Loucy (cell line): ENCODE measurements around the gene CST9L.

Experiments
- H2AFZ ChIP-seq: fragments of 200-600 bp; sonication (generic); 2 replicates; pipeline ENCODE4 v1.6.0; 2016; ENCODE audit warnings: antibody characterized with exemption, mild to moderate bottlenecking, low read length, moderate library complexity
- H3F3A ChIP-seq: fragments of 200-600 bp; 2 replicates; pipeline ENCODE4 v1.6.0; 2016; ENCODE audit warnings: antibody characterized with exemption, low read depth, mild to moderate bottlenecking
- H3K27me3 ChIP-seq: fragments of 200-600 bp; sonication (generic); 2 replicates; pipeline ENCODE4 v1.6.1; 2014; ENCODE audit warnings: low read length, mild to moderate bottlenecking; ENCODE audit not compliant: insufficient read depth, poor library complexity, severe bottlenecking
- H3K36me3 ChIP-seq: fragments of 200-600 bp; sonication (generic); 2 replicates; pipeline ENCODE4 v1.6.1; 2016; ENCODE audit warnings: low read length; ENCODE audit not compliant: insufficient read depth
- H3K4me1 ChIP-seq: fragments of 200-600 bp; sonication (generic); 2 replicates; pipeline ENCODE4 v1.5.1; 2014; ENCODE audit warnings: low read length, mild to moderate bottlenecking; ENCODE audit not compliant: insufficient read depth, poor library complexity, severe bottlenecking
- H3K4me2 ChIP-seq: fragments of 200-600 bp; sonication (generic); 2 replicates; pipeline ENCODE4 v1.6.0; 2014; ENCODE audit warnings: antibody characterized with exemption, low read length, low read depth, mild to moderate bottlenecking; ENCODE audit not compliant: poor library complexity, severe bottlenecking
- H3K4me3 ChIP-seq: fragments of 200-600 bp; sonication (generic); 2 replicates; pipeline ENCODE4 v1.5.1; 2014; ENCODE audit warnings: low read length, mild to moderate bottlenecking, mixed read lengths; ENCODE audit not compliant: poor library complexity, severe bottlenecking
- H3K79me2 ChIP-seq: fragments of 200-600 bp; sonication (generic); 2 replicates; pipeline ENCODE4 v1.6.1; 2014; ENCODE audit warnings: low read length; ENCODE audit not compliant: insufficient read depth
- H3K9ac ChIP-seq: fragments of 200-600 bp; sonication (generic); 2 replicates; pipeline ENCODE4 v1.6.0; 2014; ENCODE audit warnings: mild to moderate bottlenecking, low read depth, low read length, moderate library complexity; ENCODE audit not compliant: poor library complexity, severe bottlenecking
- H3K9me2 ChIP-seq: fragments of 200-600 bp; sonication (generic); replicated peaks from 2 replicates; pipeline ENCODE4 v1.6.1; 2016; ENCODE audit warnings: low read depth, low read length, mixed read lengths
- H3K9me3 ChIP-seq: fragments of 200-600 bp; sonication (generic); 2 replicates; pipeline ENCODE4 v1.6.1; 2014; ENCODE audit warnings: mild to moderate bottlenecking, antibody characterized with exemption, low read length, low read depth; ENCODE audit not compliant: insufficient read depth
- H4K20me1 ChIP-seq: fragments of 200-600 bp; sonication (generic); 2 replicates; pipeline ENCODE4 v1.6.0; 2014; ENCODE audit warnings: antibody characterized with exemption, low read length, mild to moderate bottlenecking; ENCODE audit not compliant: insufficient read depth, poor library complexity, severe bottlenecking
- CTCF ChIP-seq: fragments of 200-600 bp; sonication (generic); conservative IDR thresholded peaks from 2 replicates; pipeline ENCODE4 v1.5.1; 2014; ENCODE audit warnings: mild to moderate bottlenecking, antibody characterized with exemption, low read length
- EZH2phosphoT487 ChIP-seq: fragments of 200-600 bp; IDR thresholded peaks from 2 replicates; pipeline ENCODE4 v1.6.1; 2018; ENCODE audit warnings: antibody characterized with exemption, mild to moderate bottlenecking, moderate library complexity, borderline replicate concordance

CST9L gene

GRCh38 chr20:23587631-23588030 is 19.3 kb upstream of the CST9L start:
- Histone ChIP-seq H3K27me3 (no peaks in the 10 kb centered on the region), H3K9me2 (no peaks in the 10 kb centered on the region), H2AFZ (no peak overlapping the region), H3F3A (no peaks in the 10 kb centered on the region), H3K36me3 (no peaks in the 10 kb centered on the region), H3K4me2 (no peak overlapping the region), H3K9ac (no peak overlapping the region), H4K20me1 (no peaks in the 10 kb centered on the region), H3K4me1 (no peaks in the 10 kb centered on the region), H3K4me3 (no peak overlapping the region), H3K79me2 (no peaks in the 10 kb centered on the region), H3K9me3 (no peaks in the 10 kb centered on the region; the same call in 1 of the 2 replicates)
- TF ChIP-seq CTCF (no peak), EZH2phosphoT487 (no peak)

- H3K9me3 ChIP-seq, result no peaks in the 10 kb centered on the region; the same call in 1 of the 2 replicates
- no peak overlapping the region for H3K9ac ChIP-seq
- TF ChIP-seq EZH2phosphoT487 (no peak), CTCF (no peak)
- no peak overlapping the region for H2AFZ ChIP-seq
- no peaks in the 10 kb centered on the region for H3K79me2 ChIP-seq
- no peaks in the 10 kb centered on the region for H3K9me2 ChIP-seq
- no peaks in the 10 kb centered on the region for H4K20me1 ChIP-seq
- no peak overlapping the region for H3K4me3 ChIP-seq
- H3K4me2 ChIP-seq, result no peak overlapping the region
- H3K36me3 ChIP-seq, result no peaks in the 10 kb centered on the region
- H3K27me3 ChIP-seq, result no peaks in the 10 kb centered on the region
- H3K4me1 ChIP-seq, result no peaks in the 10 kb centered on the region
- H3F3A ChIP-seq, result no peaks in the 10 kb centered on the region
These were observed 18.6 kb upstream of the CST9L start for GRCh38 chr20:23586735-23587525.

GRCh38 chr20:23585808-23586734 is 17.8 kb upstream of the CST9L start:
- Histone ChIP-seq H3K79me2 (no peaks in the 10 kb centered on the region), H3K4me3 (no peak overlapping the region), H3K36me3 (no peaks in the 10 kb centered on the region)

More at GRCh38 chr20:23585808-23586734, 17.8 kb upstream of the CST9L start:
- Histone ChIP-seq H3K4me1 (no peaks in the 10 kb centered on the region), H3K9me3 (no peaks in the 10 kb centered on the region; the same call in 1 of the 2 replicates), H3K9me2 (no peaks in the 10 kb centered on the region), H3K27me3 (no peaks in the 10 kb centered on the region), H3K9ac (no peak overlapping the region), H2AFZ (no peak overlapping the region), H3F3A (no peaks in the 10 kb centered on the region), H4K20me1 (no peaks in the 10 kb centered on the region), H3K4me2 (no peak overlapping the region)
- no peak for TF ChIP-seq CTCF
